ENCODE data around the gene LAMC3. TPM values are rescaled to one million over a fixed set of nuclear protein-coding genes. Genes with fewer than 3 reads are reported as not detected.

LAMC3 gene
- total and polyA plus RNA-seq, 3 donors from 2014 or later: 35.9 to 136 (median 86.3) TPM

DNA sequence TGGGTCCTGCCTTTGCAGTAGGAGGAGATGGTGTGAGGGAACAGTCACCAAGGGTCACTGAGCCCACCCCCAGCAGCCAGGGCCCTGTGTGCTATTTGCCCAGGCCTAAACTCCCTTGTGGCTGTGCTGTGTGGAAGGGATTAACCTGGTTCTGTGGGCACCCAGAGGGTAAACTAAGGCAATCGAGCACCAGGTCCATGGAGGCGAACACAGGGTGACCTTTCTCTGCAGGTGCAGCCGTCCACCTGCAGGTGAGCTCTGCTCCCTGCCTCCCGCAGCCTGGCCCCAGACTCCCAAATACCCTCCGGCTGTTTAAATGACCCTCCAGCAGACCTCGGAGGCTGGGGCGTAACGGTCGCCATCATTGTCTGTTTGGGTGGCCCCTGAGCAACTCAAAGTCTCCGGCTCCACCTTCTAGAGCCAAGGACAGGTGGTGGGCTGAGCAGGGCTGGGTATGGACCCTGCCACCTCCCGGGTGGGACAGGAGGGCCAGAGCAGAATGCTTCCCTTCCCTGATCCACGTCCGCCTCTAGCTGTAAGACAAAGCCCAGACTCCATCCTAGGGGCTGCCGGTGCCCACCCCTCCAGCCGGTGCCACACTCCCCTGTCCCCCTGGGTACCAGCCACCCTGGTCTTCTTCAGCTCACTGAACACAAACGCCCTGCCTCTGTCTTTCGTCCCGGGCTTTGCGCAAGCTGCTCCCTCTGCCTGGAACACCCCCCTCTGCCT, 35.9 kb upstream of the LAMC3 start:
- 84 to 89% methylated on average over 10 to 19 of the region's 19 CpGs for WGBS, 2 donors
- Histone ChIP-seq H3K36me3 (ENCODE audit: low read depth, missing control alignments) (no peaks in the 10 kb centered on the region), H3K27ac (no peak overlapping the region), H3K4me1 (no peaks in the 10 kb centered on the region), H3K4me3 (no peak overlapping the region), H3K27me3 (no peaks in the 10 kb centered on the region), H3K9me3 (no peaks in the 10 kb centered on the region)
- intact Hi-C loops (cut with DNase I; ENCODE audit: low total_unique reads): no loop called here
- TF ChIP-seq POLR2A (IDR thresholded peaks at IDR 0.05): no peak
- TF ChIP-seq, protein P1, sequence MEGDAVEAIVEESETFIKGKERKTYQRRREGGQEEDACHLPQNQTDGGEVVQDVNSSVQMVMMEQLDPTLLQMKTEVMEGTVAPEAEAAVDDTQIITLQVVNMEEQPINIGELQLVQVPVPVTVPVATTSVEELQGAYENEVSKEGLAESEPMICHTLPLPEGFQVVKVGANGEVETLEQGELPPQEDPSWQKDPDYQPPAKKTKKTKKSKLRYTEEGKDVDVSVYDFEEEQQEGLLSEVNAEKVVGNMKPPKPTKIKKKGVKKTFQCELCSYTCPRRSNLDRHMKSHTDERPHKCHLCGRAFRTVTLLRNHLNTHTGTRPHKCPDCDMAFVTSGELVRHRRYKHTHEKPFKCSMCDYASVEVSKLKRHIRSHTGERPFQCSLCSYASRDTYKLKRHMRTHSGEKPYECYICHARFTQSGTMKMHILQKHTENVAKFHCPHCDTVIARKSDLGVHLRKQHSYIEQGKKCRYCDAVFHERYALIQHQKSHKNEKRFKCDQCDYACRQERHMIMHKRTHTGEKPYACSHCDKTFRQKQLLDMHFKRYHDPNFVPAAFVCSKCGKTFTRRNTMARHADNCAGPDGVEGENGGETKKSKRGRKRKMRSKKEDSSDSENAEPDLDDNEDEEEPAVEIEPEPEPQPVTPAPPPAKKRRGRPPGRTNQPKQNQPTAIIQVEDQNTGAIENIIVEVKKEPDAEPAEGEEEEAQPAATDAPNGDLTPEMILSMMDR (IDR thresholded peaks at IDR 0.05): no peak
- DNase-seq: no peak

DNA sequence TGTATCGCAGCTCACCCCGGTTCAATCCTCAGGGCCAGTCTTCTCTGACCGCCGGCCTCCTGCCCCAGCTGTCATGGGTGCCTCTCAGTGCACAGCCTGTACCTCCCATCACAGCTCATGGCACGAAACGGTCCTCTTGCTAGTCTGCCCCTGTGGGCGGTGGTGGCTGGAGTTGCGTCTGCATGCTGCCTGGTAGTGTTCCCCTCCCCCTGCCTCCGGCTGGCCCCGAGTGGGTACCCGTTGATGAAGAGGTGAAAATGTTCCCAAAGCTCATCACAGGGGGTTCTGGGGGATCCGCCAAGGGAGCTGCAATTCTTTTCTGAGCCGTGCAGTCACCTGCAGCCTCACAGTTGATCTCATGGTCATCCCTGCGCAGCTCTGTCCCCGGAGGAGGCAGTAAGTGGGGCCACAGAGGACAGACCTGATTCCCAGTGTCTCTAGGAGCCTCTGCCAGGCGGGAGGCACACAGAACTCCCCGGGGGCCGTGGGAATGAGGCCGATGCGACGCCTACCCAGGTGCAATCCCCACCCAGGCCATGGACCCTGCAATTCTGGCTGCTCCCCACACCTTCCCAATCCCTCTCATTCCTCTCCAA, 35.2 kb upstream of the LAMC3 start:
- no peak for TF ChIP-seq POLR2A (IDR thresholded peaks at IDR 0.05)

DNA sequence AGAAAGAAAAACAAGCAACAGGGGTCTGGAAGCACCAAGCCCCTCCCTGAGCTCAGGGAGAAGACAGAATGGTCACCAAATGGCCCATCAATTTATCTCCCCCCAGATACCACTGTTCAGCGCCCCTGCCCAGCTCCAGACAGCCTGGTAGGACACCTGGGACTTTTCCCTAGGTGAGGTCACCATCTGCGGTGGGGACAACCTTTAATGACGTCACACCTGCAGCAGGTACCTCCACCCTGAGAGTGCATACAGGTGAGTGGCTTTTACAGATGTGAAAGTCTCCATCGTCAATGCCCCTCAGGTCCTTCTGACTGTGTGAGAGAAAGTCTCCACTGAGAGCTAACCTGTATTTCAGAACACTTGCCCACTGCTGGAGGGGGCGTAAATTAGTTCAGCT, 34.3 kb upstream of the LAMC3 start:
- WGBS, 2 donors: 90 to 93% methylated on average over 1 to 5 of the region's 5 CpGs
- no peak overlapping the region for H3K4me3 ChIP-seq
- H3K4me1 ChIP-seq: no peaks in the 10 kb centered on the region
- H3K36me3 ChIP-seq (ENCODE audit: low read depth, missing control alignments): no peaks in the 10 kb centered on the region
- TF ChIP-seq, protein P1 (IDR thresholded peaks at IDR 0.05): no peak
- TF ChIP-seq POLR2A (IDR thresholded peaks at IDR 0.05): no peak
- no peaks in the 10 kb centered on the region for H3K27me3 ChIP-seq
- intact Hi-C loops (cut with DNase I; ENCODE audit: low total_unique reads): no loop called here
- DNase-seq: no peak
- no peak overlapping the region for H3K27ac ChIP-seq
- H3K9me3 ChIP-seq: no peaks in the 10 kb centered on the region

More for the DNA sequence above, 35.2 kb upstream of the LAMC3 start:
- no peaks in the 10 kb centered on the region for H3K9me3 ChIP-seq
- H3K4me1 ChIP-seq: no peaks in the 10 kb centered on the region
- intact Hi-C loops (cut with DNase I; ENCODE audit: low total_unique reads): no loop called here
- H3K27me3 ChIP-seq: no peaks in the 10 kb centered on the region
- WGBS, 2 donors: 57 to 67% methylated on average over 15 to 21 of the region's 21 CpGs
- no peak overlapping the region for H3K4me3 ChIP-seq
- no peaks in the 10 kb centered on the region for H3K36me3 ChIP-seq (ENCODE audit: low read depth, missing control alignments)
- H3K27ac ChIP-seq: no peak overlapping the region
- no peak for DNase-seq

DNA sequence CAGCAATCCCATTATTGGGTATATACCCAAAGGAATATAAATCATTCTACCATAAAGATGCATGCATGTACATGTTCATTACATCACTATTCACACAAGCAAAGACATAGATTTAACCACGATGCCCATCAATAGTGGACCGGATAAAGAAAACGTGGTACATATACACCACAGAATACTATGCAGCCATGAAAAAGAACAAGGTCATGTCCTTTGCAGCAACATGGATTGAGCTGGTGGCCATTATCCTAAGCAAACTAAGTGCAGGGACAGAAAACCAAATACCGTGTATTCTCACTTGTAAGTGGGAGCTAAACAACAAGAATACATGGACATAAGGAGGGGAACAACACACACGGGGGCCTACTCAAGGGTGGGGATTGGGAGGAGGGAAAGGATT, 33.8 kb upstream of the LAMC3 start:
- no peaks in the 10 kb centered on the region for H3K4me1 ChIP-seq
- H3K27me3 ChIP-seq: no peaks in the 10 kb centered on the region
- no peak for TF ChIP-seq POLR2A (IDR thresholded peaks at IDR 0.05)
- TF ChIP-seq, protein P1 (IDR thresholded peaks at IDR 0.05): no peak

DNA sequence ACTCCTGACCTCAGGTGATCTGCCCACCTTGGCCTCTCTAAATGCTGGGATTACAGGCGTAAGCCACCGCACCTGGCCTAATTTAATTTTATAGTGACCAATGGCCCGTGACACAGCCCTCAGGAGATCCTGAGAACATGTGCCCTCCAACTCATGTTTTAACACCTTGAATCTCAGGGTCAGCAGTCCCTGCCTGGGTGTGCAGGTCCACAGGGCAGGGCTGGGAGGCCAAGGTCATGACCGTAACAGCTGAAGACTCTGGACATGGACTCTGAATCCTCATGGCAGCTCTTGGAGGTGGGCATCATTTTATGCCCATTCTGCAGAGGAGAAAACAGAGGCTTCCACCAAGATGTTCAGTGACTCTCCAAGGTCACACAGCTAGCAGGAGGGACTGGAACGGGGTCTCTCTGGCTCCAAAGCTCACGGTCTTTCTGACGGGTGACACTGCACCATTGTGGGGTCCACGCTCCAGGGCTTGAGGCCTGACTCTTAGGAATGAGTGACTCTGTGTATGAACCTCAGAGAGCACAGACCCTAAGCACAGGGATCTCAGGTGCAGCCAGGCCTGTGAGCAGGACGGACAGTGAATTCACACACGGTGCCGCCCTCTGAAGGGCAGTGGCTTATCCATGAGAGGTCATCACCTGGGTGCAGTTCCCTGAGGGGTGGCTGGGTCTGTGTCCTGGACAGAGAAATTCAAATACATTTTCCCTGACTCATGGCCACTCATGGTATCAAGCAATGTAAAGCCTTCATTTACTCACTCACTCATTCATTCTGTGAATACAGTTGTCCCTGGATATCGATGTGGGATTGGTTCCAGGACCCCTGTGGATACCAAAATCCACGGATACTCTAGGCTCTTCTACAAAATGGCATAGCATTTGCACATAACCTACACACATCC, 32.8 kb upstream of the LAMC3 start:
- Histone ChIP-seq H3K27ac (no peak overlapping the region), H3K36me3 (ENCODE audit: low read depth, missing control alignments) (no peaks in the 10 kb centered on the region), H3K4me3 (no peak overlapping the region), H3K27me3 (no peaks in the 10 kb centered on the region), H3K4me1 (no peaks in the 10 kb centered on the region), H3K9me3 (no peaks in the 10 kb centered on the region)
- DNase-seq: no peak
- TF ChIP-seq POLR2A (IDR thresholded peaks at IDR 0.05): no peak
- 77 to 87% methylated on average over 7 to 13 of the region's 13 CpGs for WGBS, 2 donors
- intact Hi-C loops (cut with DNase I; ENCODE audit: low total_unique reads): no loop called here

More for the DNA sequence above, 33.8 kb upstream of the LAMC3 start:
- no peak for DNase-seq
- Histone ChIP-seq H3K9me3 (no peaks in the 10 kb centered on the region), H3K36me3 (ENCODE audit: low read depth, missing control alignments) (no peaks in the 10 kb centered on the region), H3K27ac (no peak overlapping the region), H3K4me3 (no peak overlapping the region)
- 86 to 96% methylated on average over 5 of the region's 5 CpGs for WGBS, 2 donors
- intact Hi-C loops (cut with DNase I; ENCODE audit: low total_unique reads): no loop called here

Measured in testis (tissue), 3 donors.